Liver (tissue), 3 donors: ENCODE data around the gene GNAI2.
A peak's percentile ranks its signal among the peaks of the same experiment; 100 is the strongest.

Experiments used
- CTCF ChIP-seq: fragments of 150-350 bp; IDR thresholded peaks from 2 replicates; pipeline ENCODE4 v1.5.1; 2017; ENCODE audit warnings: improper control_type of control experiment, low read depth, low read length; ENCODE audit not compliant: missing input control
- FOXA1 ChIP-seq: IDR thresholded peaks from 2 replicates; pipeline ENCODE4 v1.6.1; 2016; ENCODE audit warnings: antibody characterized with exemption
- HNF4G ChIP-seq: IDR thresholded peaks from 2 replicates; pipeline ENCODE4 v1.6.1; 2016; ENCODE audit warnings: antibody characterized with exemption
- RXRA ChIP-seq, 2 donors: IDR thresholded peaks; 2 replicates each; pipeline ENCODE4 v1.6.1; 2017 to 2018; ENCODE audit warnings: antibody characterized with exemption in 2 of 2, mild to moderate bottlenecking in 1 of 2
- TAF1 ChIP-seq: conservative IDR thresholded peaks from 2 replicates; pipeline ENCODE4 v1.6.1; 2016; ENCODE audit warnings: antibody characterized with exemption, mild to moderate bottlenecking
- YY1 ChIP-seq: IDR thresholded peaks from 2 replicates; pipeline ENCODE4 v1.6.1; 2016; ENCODE audit warnings: antibody characterized with exemption, mild to moderate bottlenecking
- donor health status: healthy.
- donor health status: healthy.

GRCh38 chr3:50194128-50194902 lies 41.7 kb upstream of the GNAI2 start:
- TF ChIP-seq CTCF (peak; percentile 77), TAF1 (no peak), FOXA1 (no peak), RXRA (IDR thresholded peaks at IDR 0.05) (no peak), HNF4G (no peak), YY1 (no peak)
